ENCODE results near the gene ENTPD6.
"Not testable (repeated sequence)": the region's sequence is repeated elsewhere in the genome, so short reads cannot be mapped to it uniquely, and the experiment has no call there.

Gene ENTPD6

GRCh38 chr20:25195014-25195961 is at the start of gene ENTPD6:
TSS of gene ENTPD6 (plus strand) at chr20:25195712. CDS start at chr20:25206537, 10,825 bp downstream.
- peak; percentile 87 to 94 for DNase-seq

- DNase-seq, result no peak
These were observed 48.5 kb upstream of the ENTPD6 start for GRCh38 chr20:25146976-25147375.

GRCh38 chr20:25147716-25148115 is 47.8 kb upstream of the ENTPD6 start:
- DNase-seq, result no peak

GRCh38 chr20:25148181-25148981 is 47.1 kb upstream of the ENTPD6 start:
- DNase-seq, result peak; percentile 34 to 43

GRCh38 chr20:25148982-25149846 is 46.3 kb upstream of the ENTPD6 start:
- peak; percentile 66 to 76 for DNase-seq

- peak in 1 of 2 experiments; percentile 25 for DNase-seq
These were observed 45.5 kb upstream of the ENTPD6 start for GRCh38 chr20:25150016-25150415.

- no peak for DNase-seq
These were observed 37.5 kb upstream of the ENTPD6 start for GRCh38 chr20:25158043-25158442.

- no peak for DNase-seq
These were observed 35.0 kb upstream of the ENTPD6 start for GRCh38 chr20:25160467-25160866.

GRCh38 chr20:25160897-25161296 is 34.6 kb upstream of the ENTPD6 start:
- DNase-seq, result no peak

- DNase-seq, result no peak
These were observed 30.4 kb upstream of the ENTPD6 start for GRCh38 chr20:25165128-25165527.

GRCh38 chr20:25166105-25166782 is 29.3 kb upstream of the ENTPD6 start:
- not testable (repeated sequence) for DNase-seq

- DNase-seq, result no peak
These were observed 22.2 kb upstream of the ENTPD6 start for GRCh38 chr20:25173321-25173720.

GRCh38 chr20:25173886-25174308 is 21.6 kb upstream of the ENTPD6 start:
- no peak for DNase-seq

- no peak for DNase-seq
These were observed 19.3 kb upstream of the ENTPD6 start for GRCh38 chr20:25176184-25176583.

GRCh38 chr20:25177890-25178321 is 17.6 kb upstream of the ENTPD6 start:
- DNase-seq, result no peak

GRCh38 chr20:25178563-25179438 is 16.7 kb upstream of the ENTPD6 start:
- DNase-seq, result peak; percentile 17 to 54

GRCh38 chr20:25179439-25180089 is 15.9 kb upstream of the ENTPD6 start:
- no peak for DNase-seq

GRCh38 chr20:25184391-25184790 is 11.1 kb upstream of the ENTPD6 start:
- not testable (repeated sequence) for DNase-seq

GRCh38 chr20:25187220-25187619 is 8.3 kb upstream of the ENTPD6 start:
- DNase-seq, result no peak

GRCh38 chr20:25187635-25188034 is 7.9 kb upstream of the ENTPD6 start:
- DNase-seq, result no peak

All from NCI-H524 (cell line).